HepG2 (cell line): ENCODE measurements around the gene FOXG1. TPM values are rescaled to one million over a fixed set of nuclear protein-coding genes. Genes with fewer than 3 reads are reported as not detected.

Experiments used
- ATAC-seq: fragments of 200-7000 bp; cut with Tn5 transposase; 3 replicates; pipeline ENCODE4 v1.9.1; 2020; ENCODE audit warnings: mild to moderate bottlenecking, moderate library complexity
- BruUV-seq: library from RNA; stranded (reverse); fragments of 400-500 nt; replicated peaks from 2 replicates; lab custom pipeline; 2021; lab: Mats Ljungman, UMichigan
- CTCF ChIA-PET: fragments of 300-600 bp; formaldehyde crosslinking; extraction: SDS; loops from one replicate; lab custom pipeline; 2021; ENCODE audit warnings: low total read pairs, inconsistent platforms, low intra/inter-chr PET ratio; lab: Yijun Ruan, JAX
- POLR2A ChIA-PET: fragments of 350-600 bp; sonication (Branson Sonifier 250); formaldehyde crosslinking; loops from one replicate; lab custom pipeline; 2020; ENCODE audit warnings: antibody characterized with exemption, inconsistent platforms; lab: Yijun Ruan, JAX
- DNase-seq: peaks from one replicate; pipeline ENCODE4 v3.0.0-alpha.2; 2015; ENCODE audit warnings: low spot score
- FAIRE-seq: peaks from 3 replicates; lab custom pipeline; 2011; peaks lifted over from hg19 to GRCh38; lab: Jason Lieb, UNC
- H2AFZ ChIP-seq: one replicate; pipeline ENCODE4 v1.6.1; 2011; ENCODE audit warnings: low read length, inconsistent platforms
- H3K27ac ChIP-seq: fragments of 300-600 bp; 3 replicates; pipeline ENCODE4 v1.8.0; 2011; ENCODE audit warnings: mixed run types, mild to moderate bottlenecking, mixed read lengths, low read length, inconsistent platforms; ENCODE audit not compliant: insufficient read depth; ENCODE audit errors: extremely low read length
- H3K27me3 ChIP-seq, 2 experiments: fragments of 200-600 bp in 1 of 2; 2 replicates in 1 of 2; 3 replicates in 1 of 2; pipeline versions ENCODE4 v1.6.0 to v1.8.0; 2011; ENCODE audit warnings: low read length in 2 of 2, mild to moderate bottlenecking in 2 of 2, moderate library complexity in 2 of 2, inconsistent platforms in 1 of 2; ENCODE audit not compliant: insufficient read depth in 2 of 2, control insufficient read depth in 1 of 2
- H3K36me3 ChIP-seq, 2 experiments: fragments of 200-600 bp in 1 of 2; replicated peaks in 1 of 2; 2 replicates in 1 of 2; 3 replicates in 1 of 2; pipeline versions ENCODE4 v1.5.1 to v1.8.0; 2011; ENCODE audit warnings: low read length in 2 of 2, inconsistent platforms in 1 of 2; ENCODE audit not compliant: insufficient read depth in 2 of 2, control insufficient read depth in 1 of 2
- H3K4me1 ChIP-seq: 2 replicates; pipeline ENCODE4 v1.5.1; 2012; ENCODE audit warnings: low read length, inconsistent platforms; ENCODE audit not compliant: insufficient read depth
- H3K4me2 ChIP-seq: 2 replicates; pipeline ENCODE4 v1.6.0; 2011; ENCODE audit warnings: low read depth, low read length, inconsistent platforms
- H3K4me3 ChIP-seq, 3 experiments: fragments of 200-600 bp in 1 of 3; sonication (generic), shearing (Covaris generic) in 1 of 3; replicated peaks in 1 of 3; 2 replicates each; pipeline ENCODE4 v1.5.1; 2011 to 2016; ENCODE audit warnings: low read length in 3 of 3, inconsistent platforms in 2 of 3, low read depth in 2 of 3, mild to moderate bottlenecking in 2 of 3, control low read depth in 1 of 3, mixed read lengths in 1 of 3; ENCODE audit not compliant: insufficient read depth in 1 of 3
- H3K79me2 ChIP-seq: one replicate; pipeline ENCODE4 v1.6.1; 2011; ENCODE audit warnings: low read length, inconsistent platforms; ENCODE audit not compliant: insufficient read depth
- H3K9ac ChIP-seq: 2 replicates; pipeline ENCODE4 v1.6.0; 2011; ENCODE audit warnings: mild to moderate bottlenecking, low read depth, low read length, inconsistent platforms; ENCODE audit not compliant: insufficient read depth
- H3K9me3 ChIP-seq: 2 replicates; pipeline ENCODE4 v1.5.1; 2012; ENCODE audit warnings: mild to moderate bottlenecking, low read length
- H4K20me1 ChIP-seq: 2 replicates; pipeline ENCODE4 v1.6.0; 2011; ENCODE audit warnings: inconsistent platforms, mild to moderate bottlenecking, low read length, moderate library complexity; ENCODE audit not compliant: insufficient read depth
- DR1 ChIP-seq: sonication (generic); formaldehyde crosslinking; IDR thresholded peaks from 2 replicates; pipeline ENCODE4 v1.8.0; 2021; ENCODE audit warnings: mild to moderate bottlenecking, missing genetic modification reagents, inconsistent platforms
- ELF1 ChIP-seq: sonication (generic); formaldehyde crosslinking; IDR thresholded peaks from 2 replicates; pipeline ENCODE4 v1.4.0; 2020; ENCODE audit warnings: missing genetic modification reagents
- FOXP1 ChIP-seq, 2 experiments: fragments of 450-650 bp in 1 of 2; IDR thresholded peaks; 2 replicates each; pipeline ENCODE4 v1.6.1; 2017 to 2018; ENCODE audit warnings: antibody characterized with exemption in 1 of 2
- GATAD2A ChIP-seq: IDR thresholded peaks from 2 replicates; pipeline ENCODE4 v1.6.1; 2016
- KLF12 ChIP-seq: sonication (generic); formaldehyde crosslinking; IDR thresholded peaks from 2 replicates; pipeline ENCODE4 v1.4.0; 2020; ENCODE audit warnings: missing genetic modification reagents, borderline replicate concordance
- MYC ChIP-seq: sonication (generic); formaldehyde crosslinking; IDR thresholded peaks from 2 replicates; pipeline ENCODE4 v1.9.0; 2021; ENCODE audit warnings: missing genetic modification reagents, borderline replicate concordance
- NR2F6 ChIP-seq, 2 experiments: IDR thresholded peaks; 2 replicates each; pipeline ENCODE4 v1.6.1; 2016; ENCODE audit warnings: antibody characterized with exemption in 1 of 2, mild to moderate bottlenecking in 1 of 2
- PHB2 ChIP-seq: fragments of 450-650 bp; IDR thresholded peaks from 2 replicates; pipeline ENCODE4 v1.6.1; 2018; ENCODE audit not compliant: partially characterized antibody
- PHF8 ChIP-seq: sonication (generic); formaldehyde crosslinking; IDR thresholded peaks from 2 replicates; pipeline ENCODE4 v1.5.0; 2020; ENCODE audit warnings: missing genetic modification reagents
- ZC3H4 ChIP-seq: sonication (generic); formaldehyde crosslinking; IDR thresholded peaks from 2 replicates; pipeline ENCODE4 v1.4.0; 2020; ENCODE audit warnings: missing genetic modification reagents, borderline replicate concordance
- ZFP36L2 ChIP-seq: sonication (generic); formaldehyde crosslinking; IDR thresholded peaks from 2 replicates; pipeline ENCODE4 v1.4.0; 2020; ENCODE audit warnings: missing genetic modification reagents
- ZFP41 ChIP-seq: sonication (generic); formaldehyde crosslinking; IDR thresholded peaks from 2 replicates; pipeline ENCODE4 v1.4.0; 2020; ENCODE audit warnings: mild to moderate bottlenecking, missing genetic modification reagents, borderline replicate concordance
- WGBS: methylation state at CpG from one replicate; pipeline ENCODE4 v1.1.6; 2017; ENCODE audit warnings: low lambda C conversion rate; 5-methylcytosine and 5-hydroxymethylcytosine counted together
- in situ Hi-C: cut with HindIII; loops from 2 replicates; pipeline ENCODE4 v1.10.0; 2017; ENCODE audit warnings: low pct_unique_long_range_greater_than_20kb; ENCODE audit not compliant: extremely low pct_ligation_motif_present
- intact Hi-C: fragments of 100-400 bp; cut with micrococcal nuclease; formaldehyde crosslinking; loops from one replicate; pipeline ENCODE4 v1.10.0; 2022; ENCODE audit not compliant: unreplicated experiment
- polyA plus RNA-seq, 8 experiments: library from polyadenylated mRNA; depleted of rRNA in 3 of 8; stranded (reverse) in 7 of 8; unstranded in 1 of 8; fragments of >200 nt; fragmentation: Illumina TruSeq in 4 of 8; extraction: Trizol in 4 of 8; gene quantifications; 2 replicates each; pipeline versions ENCODE4 v1.2.1 to v1.2.3, GENCODE V29; 2011 to 2016; ENCODE audit warnings: low read depth in 4 of 8, missing spikeins in 1 of 8, mixed read lengths in 1 of 8; ENCODE audit not compliant: insufficient read depth in 1 of 8
- total RNA-seq, 5 experiments: library from RNA; depleted of rRNA; stranded (reverse); fragments of >200 nt; fragmentation: Illumina TruSeq; extraction: Trizol; gene quantifications; 2 replicates each; pipeline ENCODE4 v1.2.3, GENCODE V29; 2016; ENCODE audit warnings: low read depth in 1 of 5
- TF ChIP-seq, protein P1 (sequence below): IDR thresholded peaks from 2 replicates; pipeline ENCODE4 v1.6.1; 2018; ENCODE audit warnings: missing genetic modification reagents, mild to moderate bottlenecking, missing compliant biosample characterization
- TF ChIP-seq, protein P2 (sequence below): sonication (generic); formaldehyde crosslinking; IDR thresholded peaks from 2 replicates; pipeline ENCODE4 v1.4.0; 2020; ENCODE audit warnings: missing genetic modification reagents
- TF ChIP-seq, protein P3 (sequence below): sonication (generic); formaldehyde crosslinking; IDR thresholded peaks from 2 replicates; pipeline ENCODE4 v1.5.0; 2020; ENCODE audit warnings: mild to moderate bottlenecking, missing genetic modification reagents

The FOXG1 gene
- total and polyA plus RNA-seq, 2 of the 13 experiments (the other 11 are each of a cell fraction or from before 2014, with no cell fraction given): not detected

DNA sequence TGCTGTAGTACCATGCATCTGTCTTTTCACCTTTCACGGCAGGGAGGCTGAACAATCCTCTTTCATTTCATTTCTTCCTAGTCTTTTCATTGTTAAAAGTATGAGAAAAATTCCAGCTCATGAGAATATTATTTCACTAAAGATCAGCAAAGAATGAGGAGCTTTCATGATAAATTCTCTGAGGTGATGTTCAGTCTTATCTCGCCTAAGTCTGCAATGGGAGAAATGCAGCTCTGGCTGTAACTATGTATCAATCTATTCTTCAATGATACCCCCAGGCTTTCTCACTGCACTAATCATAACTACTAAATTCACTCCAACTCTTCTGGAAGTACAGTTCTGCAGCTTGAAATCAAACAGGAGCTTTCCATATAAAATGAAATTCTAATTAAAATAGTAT is 15.7 kb downstream of the FOXG1 start:
- DNase-seq (no peak), ATAC-seq (no peak), FAIRE-seq (no peak)
- Histone ChIP-seq H3K4me2 (no peak overlapping the region), H3K36me3 (no peaks in the 10 kb centered on the region), H3K27me3 (peaks cover 0 to 8% of the 10 kb centered on the region in 2 experiments; a peak in 2 of 5 replicates), H3K9ac (no peak overlapping the region), H3K4me1 (no peaks in the 10 kb centered on the region), H3K27ac (no peak overlapping the region), H3K79me2 (no peaks in the 10 kb centered on the region), H3K4me3 (no peak overlapping the region), H3K9me3 (peaks cover 21% of the 10 kb centered on the region), H4K20me1 (no peaks in the 10 kb centered on the region), H2AFZ (no peak overlapping the region)
- WGBS: 0% methylated on average over 2 of the region's 2 CpGs
- TF ChIP-seq FOXP1 (IDR thresholded peaks at IDR 0.05) (no peak), FOXP1 (CRISPR knock-in tag; IDR thresholded peaks at IDR 0.05) (no peak)
- POLR2A ChIA-PET: no interaction called here
- intact Hi-C loops (no loop called here), in situ Hi-C loops (no loop called here)
- BruUV-seq: no TSS peak
- CTCF ChIA-PET: no interaction called here

- intact Hi-C loops (no loop called here), in situ Hi-C loops (no loop called here)
- no peak overlapping the region for H3K9ac ChIP-seq
- H3K27ac ChIP-seq: no peak overlapping the region
- no peaks in the 10 kb centered on the region for H3K36me3 ChIP-seq
- H3K4me3 ChIP-seq: no peak overlapping the region
- 34% methylated on average over 4 of the region's 4 CpGs for WGBS
- no peaks in the 10 kb centered on the region for H4K20me1 ChIP-seq
- TF ChIP-seq ZFP36L2 (CRISPR knock-in tag) (no peak), MYC (CRISPR knock-in tag) (no peak), GATAD2A (CRISPR knock-in tag) (no peak), PHF8 (CRISPR knock-in tag) (no peak), ZFP41 (CRISPR knock-in tag) (no peak), PHB2 (no peak), KLF12 (CRISPR knock-in tag) (no peak), NR2F6 (IDR thresholded peaks at IDR 0.05) (no peak), NR2F6 (CRISPR knock-in tag; IDR thresholded peaks at IDR 0.05) (no peak), ELF1 (no peak), DR1 (CRISPR knock-in tag) (no peak), ZC3H4 (CRISPR knock-in tag) (no peak)
- TF ChIP-seq, protein P1, sequence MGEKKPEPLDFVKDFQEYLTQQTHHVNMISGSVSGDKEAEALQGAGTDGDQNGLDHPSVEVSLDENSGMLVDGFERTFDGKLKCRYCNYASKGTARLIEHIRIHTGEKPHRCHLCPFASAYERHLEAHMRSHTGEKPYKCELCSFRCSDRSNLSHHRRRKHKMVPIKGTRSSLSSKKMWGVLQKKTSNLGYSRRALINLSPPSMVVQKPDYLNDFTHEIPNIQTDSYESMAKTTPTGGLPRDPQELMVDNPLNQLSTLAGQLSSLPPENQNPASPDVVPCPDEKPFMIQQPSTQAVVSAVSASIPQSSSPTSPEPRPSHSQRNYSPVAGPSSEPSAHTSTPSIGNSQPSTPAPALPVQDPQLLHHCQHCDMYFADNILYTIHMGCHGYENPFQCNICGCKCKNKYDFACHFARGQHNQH (CRISPR knock-in tag): no peak
- TF ChIP-seq, protein P2, sequence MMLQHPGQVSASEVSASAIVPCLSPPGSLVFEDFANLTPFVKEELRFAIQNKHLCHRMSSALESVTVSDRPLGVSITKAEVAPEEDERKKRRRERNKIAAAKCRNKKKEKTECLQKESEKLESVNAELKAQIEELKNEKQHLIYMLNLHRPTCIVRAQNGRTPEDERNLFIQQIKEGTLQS (CRISPR knock-in tag): no peak
- TF ChIP-seq, protein P3, sequence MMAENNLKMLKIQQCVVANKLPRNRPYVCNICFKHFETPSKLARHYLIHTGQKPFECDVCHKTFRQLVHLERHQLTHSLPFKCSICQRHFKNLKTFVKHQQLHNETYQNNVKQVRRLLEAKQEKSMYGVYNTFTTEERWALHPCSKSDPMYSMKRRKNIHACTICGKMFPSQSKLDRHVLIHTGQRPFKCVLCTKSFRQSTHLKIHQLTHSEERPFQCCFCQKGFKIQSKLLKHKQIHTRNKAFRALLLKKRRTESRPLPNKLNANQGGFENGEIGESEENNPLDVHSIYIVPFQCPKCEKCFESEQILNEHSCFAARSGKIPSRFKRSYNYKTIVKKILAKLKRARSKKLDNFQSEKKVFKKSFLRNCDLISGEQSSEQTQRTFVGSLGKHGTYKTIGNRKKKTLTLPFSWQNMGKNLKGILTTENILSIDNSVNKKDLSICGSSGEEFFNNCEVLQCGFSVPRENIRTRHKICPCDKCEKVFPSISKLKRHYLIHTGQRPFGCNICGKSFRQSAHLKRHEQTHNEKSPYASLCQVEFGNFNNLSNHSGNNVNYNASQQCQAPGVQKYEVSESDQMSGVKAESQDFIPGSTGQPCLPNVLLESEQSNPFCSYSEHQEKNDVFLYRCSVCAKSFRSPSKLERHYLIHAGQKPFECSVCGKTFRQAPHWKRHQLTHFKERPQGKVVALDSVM: no peak
- H2AFZ ChIP-seq: no peak overlapping the region
- ATAC-seq: no peak
- ChIA-PET POLR2A (no interaction called here), CTCF (no interaction called here)
- no TSS peak for BruUV-seq
- no peak for DNase-seq
- no peaks in the 10 kb centered on the region for H3K27me3 ChIP-seq
- no peak for FAIRE-seq
- no peaks in the 10 kb centered on the region for H3K79me2 ChIP-seq
- no peak overlapping the region for H3K4me2 ChIP-seq
- no peaks in the 10 kb centered on the region for H3K4me1 ChIP-seq
- H3K9me3 ChIP-seq: peaks cover 29% of the 10 kb centered on the region
These were observed 17.1 kb downstream of the FOXG1 start for GRCh38 chr14:28783664-28784063.
